K562 (cell line): Measurements from ENCODE around the gene ZNRF2. TPM values are rescaled to one million over a fixed set of nuclear protein-coding genes. Genes with fewer than 3 reads are reported as not detected.

ENCODE experiments used
- CUX1 ChIP-seq: fragments of 200-800 bp; sonication (Bioruptor generic); IDR thresholded peaks from 2 replicates; pipeline ENCODE4 v1.6.1; 2016; ENCODE audit warnings: missing genetic modification characterization, missing compliant biosample characterization
- FOXK2 ChIP-seq, 2 experiments: fragments of 450-650 bp; IDR thresholded peaks in 1 of 2; conservative IDR thresholded peaks in 1 of 2; 2 replicates each; pipeline ENCODE4 v1.6.1; 2016; ENCODE audit warnings: low read depth in 2 of 2, mild to moderate bottlenecking in 1 of 2
- RBM22 ChIP-seq: fragments of 200-400 bp; formaldehyde crosslinking; IDR thresholded peaks from 2 replicates; pipeline ENCODE4 v1.6.1; 2018; ENCODE audit warnings: low read length, low read depth; ENCODE audit not compliant: poor library complexity, severe bottlenecking
- ZNF347 ChIP-seq: fragments of 450-650 bp; formaldehyde crosslinking; IDR thresholded peaks from 2 replicates; pipeline ENCODE4 v1.4.0; 2020; ENCODE audit warnings: low read depth, mild to moderate bottlenecking, moderate library complexity
- ZNF41 ChIP-seq: fragments of 250-450 bp; sonication (Bioruptor Pico); conservative IDR thresholded peaks from 2 replicates; pipeline ENCODE4 v1.4.0; 2020; ENCODE audit warnings: mild to moderate bottlenecking
- polyA plus RNA-seq, 8 experiments: library from polyadenylated mRNA; depleted of rRNA in 4 of 8; stranded (reverse) in 5 of 8; unstranded in 3 of 8; fragments of >200 nt; fragmentation: Nextera tagmentation in 2 of 8; fragmentation: Illumina TruSeq in 1 of 8; extraction: Ambion mirVana in 2 of 8; extraction: Trizol in 1 of 8; gene quantifications; 2 replicates each; pipeline versions ENCODE4 v1.2.1 to v1.2.3, GENCODE V29; 2011 to 2014; ENCODE audit warnings: inconsistent platforms in 1 of 8, missing spikeins in 1 of 8
- total RNA-seq, 7 experiments: library from RNA; depleted of rRNA in 6 of 7; stranded (reverse); fragments of >200 nt in 6 of 7; fragmentation: Illumina TruSeq in 2 of 7; extraction: Trizol in 2 of 7; gene quantifications; 2 replicates each; pipeline versions ENCODE4 v1.2.1 to v1.2.3, GENCODE V29; 2011 to 2021; ENCODE audit warnings: low replicate concordance in 1 of 7
- TF ChIP-seq, protein P1 (sequence below): fragments of 450-650 bp; IDR thresholded peaks from 2 replicates; pipeline ENCODE4 v1.7.1; 2018; ENCODE audit warnings: mild to moderate bottlenecking, low read depth; ENCODE audit not compliant: partially characterized antibody

The ZNRF2 gene
- total and polyA plus RNA-seq, 9 of the 15 experiments (the other 6 are each of a cell fraction or from before 2014, with no cell fraction given): 1.1 to 13.9 (median 5.5) TPM

GRCh38 chr7:30353932-30354607, 69.7 kb downstream of the ZNRF2 start (continued):
- TF ChIP-seq CUX1 (CRISPR knock-in tag) (no peak), RBM22 (no peak), FOXK2 (conservative IDR thresholded peaks at IDR 0.05 in 1 of 2, IDR thresholded peaks at IDR 0.05 in 1 of 2; ENCODE audit: low read depth in 2 of 2) (no peak), ZNF41 (CRISPR knock-in tag) (no peak), ZNF347 (CRISPR knock-in tag) (no peak)
- TF ChIP-seq, protein P1, sequence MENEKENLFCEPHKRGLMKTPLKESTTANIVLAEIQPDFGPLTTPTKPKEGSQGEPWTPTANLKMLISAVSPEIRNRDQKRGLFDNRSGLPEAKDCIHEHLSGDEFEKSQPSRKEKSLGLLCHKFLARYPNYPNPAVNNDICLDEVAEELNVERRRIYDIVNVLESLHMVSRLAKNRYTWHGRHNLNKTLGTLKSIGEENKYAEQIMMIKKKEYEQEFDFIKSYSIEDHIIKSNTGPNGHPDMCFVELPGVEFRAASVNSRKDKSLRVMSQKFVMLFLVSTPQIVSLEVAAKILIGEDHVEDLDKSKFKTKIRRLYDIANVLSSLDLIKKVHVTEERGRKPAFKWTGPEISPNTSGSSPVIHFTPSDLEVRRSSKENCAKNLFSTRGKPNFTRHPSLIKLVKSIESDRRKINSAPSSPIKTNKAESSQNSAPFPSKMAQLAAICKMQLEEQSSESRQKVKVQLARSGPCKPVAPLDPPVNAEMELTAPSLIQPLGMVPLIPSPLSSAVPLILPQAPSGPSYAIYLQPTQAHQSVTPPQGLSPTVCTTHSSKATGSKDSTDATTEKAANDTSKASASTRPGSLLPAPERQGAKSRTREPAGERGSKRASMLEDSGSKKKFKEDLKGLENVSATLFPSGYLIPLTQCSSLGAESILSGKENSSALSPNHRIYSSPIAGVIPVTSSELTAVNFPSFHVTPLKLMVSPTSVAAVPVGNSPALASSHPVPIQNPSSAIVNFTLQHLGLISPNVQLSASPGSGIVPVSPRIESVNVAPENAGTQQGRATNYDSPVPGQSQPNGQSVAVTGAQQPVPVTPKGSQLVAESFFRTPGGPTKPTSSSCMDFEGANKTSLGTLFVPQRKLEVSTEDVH: no peak
